Epidermal melanocyte (primary cell): ENCODE results near the gene PRICKLE2.

Experiments
- DNase-seq: peaks from one replicate; pipeline ENCODE4 v3.0.0; 2011; ENCODE audit warnings: low spot score; ENCODE audit not compliant: insufficient read length

The PRICKLE2 gene

DNA sequence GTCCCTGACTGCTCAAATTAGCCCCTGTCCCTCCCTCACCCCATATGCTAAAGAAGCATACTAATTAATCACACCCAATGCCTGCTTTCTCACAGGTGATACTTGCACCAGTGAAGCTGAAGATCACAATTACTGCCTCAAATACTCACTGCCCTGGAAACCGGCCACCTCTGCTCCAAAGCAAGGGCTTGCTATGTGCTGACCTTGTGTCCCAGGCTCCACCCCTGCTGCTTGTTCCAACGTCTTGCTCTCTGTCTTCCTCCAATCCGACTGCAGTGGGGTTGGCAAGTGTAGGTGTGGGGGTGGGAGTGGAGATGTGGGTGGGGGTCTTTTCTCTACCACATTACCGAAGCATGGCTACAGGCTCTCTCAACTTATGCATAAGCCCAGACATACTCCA is 146.3 kb downstream of the PRICKLE2 start:
- DNase-seq, result no peak

DNA sequence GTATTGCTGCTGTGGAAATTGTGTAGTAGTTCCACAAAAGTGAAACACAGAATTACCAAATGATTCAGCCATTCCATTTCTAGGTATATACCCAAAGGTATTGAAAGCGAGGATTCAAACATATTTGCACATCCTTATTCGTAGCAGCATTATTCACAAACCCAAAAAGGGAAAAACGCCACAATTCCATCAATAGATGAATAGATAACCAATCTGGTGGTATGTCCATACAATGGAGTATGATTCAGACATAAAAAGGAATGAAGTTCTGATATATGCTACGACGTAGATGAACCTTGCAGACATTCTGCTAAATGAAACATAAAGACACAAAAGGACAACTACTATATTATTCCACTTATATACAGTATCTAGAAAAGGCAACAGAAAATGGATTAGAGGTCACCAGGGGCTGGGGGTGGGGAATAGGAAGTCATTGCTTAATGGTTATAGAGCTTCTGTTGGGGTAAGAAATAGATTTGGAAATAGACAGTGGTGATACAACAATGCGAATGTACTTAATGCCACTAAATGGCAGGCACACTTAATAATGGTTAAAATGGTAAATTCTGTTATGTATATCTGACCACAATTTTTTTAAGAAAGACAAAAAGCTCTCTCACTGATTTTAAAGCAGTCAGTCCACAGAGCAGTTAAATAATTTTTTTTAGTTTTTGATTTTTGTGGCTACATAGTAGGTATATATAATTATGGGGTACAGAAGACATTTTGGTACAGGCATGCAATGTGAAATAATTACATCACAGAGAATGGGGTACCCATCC is 150.2 kb downstream of the PRICKLE2 start:
- no peak for DNase-seq

DNA sequence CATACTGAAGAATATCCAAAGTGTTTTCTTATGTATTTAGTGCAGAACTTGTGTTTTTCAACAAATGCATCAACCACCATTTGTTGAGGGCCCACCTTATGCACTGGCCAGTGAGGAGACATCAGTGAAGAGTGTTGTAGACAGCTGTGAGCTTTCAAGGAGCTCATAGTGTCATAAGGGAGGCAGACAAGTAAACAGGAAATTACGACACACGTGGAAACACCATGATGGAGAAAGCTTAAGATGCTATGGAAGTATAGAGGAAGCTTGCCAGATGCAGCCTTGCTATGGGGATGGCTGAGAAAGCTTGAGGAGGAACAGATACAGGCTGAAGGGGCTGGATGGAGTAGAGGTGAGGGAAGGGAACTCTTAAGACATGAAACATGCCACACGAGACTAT is 151.2 kb downstream of the PRICKLE2 start:
- no peak for DNase-seq

DNA sequence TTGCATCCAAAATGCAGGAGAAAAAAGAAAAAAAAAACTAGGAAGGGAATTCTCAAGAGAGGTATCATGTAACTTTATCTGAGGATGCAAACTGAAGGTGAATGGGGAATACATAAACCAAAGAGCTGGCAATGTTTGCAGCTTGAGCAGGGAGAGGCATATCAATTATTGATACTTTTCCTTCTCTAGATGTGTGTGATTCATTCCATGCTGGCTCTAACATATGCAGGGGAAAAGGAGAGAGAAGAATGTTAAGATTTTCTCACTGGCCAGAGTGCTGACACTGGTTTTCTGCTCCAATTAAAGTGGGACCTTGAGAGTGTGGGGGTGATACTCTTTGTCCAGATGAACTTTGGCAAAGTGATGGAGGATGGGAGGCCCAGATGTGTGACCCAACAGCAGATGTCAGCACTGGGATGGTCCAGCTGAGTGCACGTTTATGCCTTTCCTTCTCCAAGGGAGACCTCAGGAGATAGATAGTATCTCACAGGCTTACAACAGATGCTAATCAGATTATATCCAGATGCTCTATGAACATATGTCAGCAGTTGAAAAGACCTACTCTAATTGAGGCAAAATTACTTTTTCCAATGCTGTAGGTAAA is 152.0 kb downstream of the PRICKLE2 start:
- DNase-seq, result no peak

DNA sequence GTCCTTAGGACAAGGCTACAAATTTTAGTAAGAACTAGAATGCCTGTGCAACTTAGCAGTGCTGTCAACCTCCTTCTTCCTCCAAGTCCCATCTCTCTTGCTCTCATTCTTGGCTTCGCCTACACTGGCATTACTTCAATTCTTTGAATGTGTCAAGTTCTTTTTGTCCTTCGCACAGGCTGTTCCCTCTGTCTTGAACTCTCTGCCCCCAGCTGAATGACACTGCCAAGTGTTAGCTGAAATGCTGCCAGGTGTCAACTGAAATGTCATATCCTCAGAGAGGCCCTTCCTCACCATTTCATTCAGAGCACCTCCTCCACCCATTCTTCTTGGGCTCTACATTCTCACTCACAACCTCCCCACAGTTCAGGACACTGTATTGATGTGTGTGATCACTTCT is 153.1 kb downstream of the PRICKLE2 start:
- no peak for DNase-seq

DNA sequence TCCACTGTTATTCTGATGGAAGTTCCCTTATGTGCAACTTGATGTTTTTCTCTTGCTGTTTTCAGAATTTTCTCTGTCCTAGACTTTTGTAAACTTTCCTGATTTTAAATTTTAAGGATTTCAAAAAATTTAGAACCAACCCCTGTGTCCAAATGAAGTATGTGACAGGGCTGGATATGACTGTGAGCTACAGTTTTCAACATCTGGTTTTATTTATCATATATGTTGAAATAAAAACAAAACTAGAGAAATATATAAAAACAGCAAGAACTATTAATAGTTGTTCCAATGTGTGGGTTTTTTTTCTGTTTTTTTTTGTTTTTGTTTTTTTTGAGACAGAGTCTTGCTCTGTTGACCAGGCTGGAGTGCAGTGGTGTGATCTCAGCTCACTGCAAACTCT is 154.6 kb downstream of the PRICKLE2 start:
- DNase-seq, result no peak

DNA sequence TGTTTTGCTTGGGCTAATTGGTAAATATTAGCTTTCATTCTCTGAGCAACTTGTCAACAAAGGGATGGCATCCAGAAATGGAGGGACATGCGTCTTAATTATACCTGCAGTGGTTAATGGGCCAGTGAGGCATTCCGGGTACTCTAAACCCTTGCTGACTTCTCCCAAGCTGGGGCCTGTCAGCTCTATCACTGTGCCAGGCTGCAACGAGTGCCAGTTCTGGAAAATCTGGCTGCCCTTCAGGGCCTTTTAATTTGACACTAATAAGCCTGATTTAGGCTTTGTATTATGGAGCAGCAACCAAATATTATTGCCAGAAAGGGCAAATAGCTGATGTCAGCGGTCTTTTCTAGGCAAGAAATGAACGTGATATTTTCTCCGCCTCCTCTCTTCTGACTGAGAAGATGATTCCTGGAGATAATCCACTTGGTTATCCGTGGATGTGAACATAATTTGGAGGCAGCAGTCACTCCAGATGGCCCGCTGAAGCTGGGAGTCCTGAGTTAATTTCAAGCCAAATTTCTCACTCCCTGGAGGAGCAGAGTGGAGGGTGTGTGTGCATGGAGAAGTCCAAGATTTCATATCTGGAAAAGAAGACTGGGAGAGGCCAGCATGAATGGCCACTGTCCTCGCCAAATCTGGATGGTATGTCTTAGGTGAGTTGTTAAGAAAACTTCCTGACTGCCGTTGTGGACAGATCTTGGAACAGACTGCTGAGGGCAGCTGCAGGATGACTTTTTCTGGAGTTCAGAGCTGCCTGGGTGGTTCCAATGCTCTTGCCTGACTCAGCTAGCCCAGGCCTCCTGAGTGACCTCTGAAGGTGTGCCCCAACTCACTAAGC is 157.5 kb downstream of the PRICKLE2 start:
- DNase-seq, result no peak

DNA sequence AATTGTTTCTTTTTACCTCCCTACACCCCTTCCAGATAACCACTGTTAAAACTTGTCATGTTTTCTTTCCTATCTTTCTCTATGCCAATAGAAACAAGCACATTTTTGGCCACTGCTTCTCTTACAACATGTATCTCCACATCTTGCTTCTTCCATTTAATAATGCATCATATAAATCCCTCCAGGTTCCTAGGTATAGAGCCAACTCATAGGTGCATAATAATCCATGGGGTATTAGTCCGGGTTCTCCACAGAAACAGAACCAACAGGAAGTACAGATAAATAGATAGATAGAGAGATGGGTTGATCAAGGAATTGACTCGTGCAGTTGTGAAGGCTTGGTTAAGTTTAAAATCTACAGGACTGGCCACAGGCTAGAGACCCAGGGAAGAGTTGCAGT is 160.5 kb downstream of the PRICKLE2 start:
- DNase-seq, result no peak

DNA sequence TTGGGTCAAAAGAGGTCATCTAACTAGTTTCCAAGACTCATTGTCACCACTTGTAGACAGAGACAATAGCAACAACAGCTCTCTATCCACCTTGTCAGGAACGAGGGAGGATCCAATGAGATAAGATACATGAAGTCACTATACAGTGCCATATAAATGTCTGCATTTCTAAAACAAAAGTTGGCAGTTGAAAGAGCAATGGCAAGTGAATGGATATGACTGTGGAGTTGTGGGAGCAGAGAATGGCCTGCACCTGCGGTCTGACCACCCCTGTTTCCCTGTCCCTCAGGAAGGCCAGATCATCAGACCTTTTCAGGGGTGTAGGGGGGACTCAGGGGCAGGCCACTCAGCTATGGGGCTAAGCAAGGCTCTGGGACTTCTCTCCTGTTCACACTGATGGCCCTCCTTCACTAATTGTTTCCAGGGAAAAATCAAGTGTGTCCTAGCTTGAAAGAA is 161.3 kb downstream of the PRICKLE2 start:
- DNase-seq, result no peak

DNA sequence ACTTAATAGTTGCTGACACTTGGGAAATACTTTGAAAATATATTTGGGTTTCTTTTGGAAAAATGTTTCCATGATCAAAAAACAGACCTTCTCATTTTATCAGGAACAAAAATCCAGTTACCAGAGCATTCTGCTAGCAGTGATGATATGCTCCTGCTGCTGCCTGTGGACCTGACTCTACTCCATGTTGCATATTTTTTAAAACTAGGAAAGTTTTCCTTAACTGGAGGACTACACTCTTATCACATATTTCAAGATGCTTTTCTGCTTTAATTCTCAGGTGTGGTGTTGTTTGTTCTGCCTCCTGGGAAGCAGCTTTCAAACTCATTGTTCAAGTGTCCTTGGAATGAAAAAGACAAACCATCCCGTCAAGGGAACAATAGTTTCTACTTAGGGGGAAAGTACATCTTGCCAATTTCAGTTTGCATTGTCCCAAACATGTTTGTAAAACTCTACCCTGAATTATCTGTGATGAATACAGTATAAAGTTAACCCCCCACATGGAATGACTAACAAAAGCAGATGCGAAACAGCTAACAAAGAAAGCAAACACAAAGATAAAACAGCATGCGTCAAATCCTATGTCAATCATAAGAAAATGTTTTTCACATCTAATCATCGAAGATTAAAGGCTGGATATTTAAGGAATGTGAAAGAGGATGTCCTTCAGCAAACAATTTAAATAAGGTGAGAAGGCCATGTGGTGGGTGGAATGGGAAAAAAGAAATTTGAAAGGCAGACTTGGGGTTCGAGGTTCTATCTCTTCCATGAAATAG is 161.9 kb downstream of the PRICKLE2 start:
- DNase-seq, result no peak

DNA sequence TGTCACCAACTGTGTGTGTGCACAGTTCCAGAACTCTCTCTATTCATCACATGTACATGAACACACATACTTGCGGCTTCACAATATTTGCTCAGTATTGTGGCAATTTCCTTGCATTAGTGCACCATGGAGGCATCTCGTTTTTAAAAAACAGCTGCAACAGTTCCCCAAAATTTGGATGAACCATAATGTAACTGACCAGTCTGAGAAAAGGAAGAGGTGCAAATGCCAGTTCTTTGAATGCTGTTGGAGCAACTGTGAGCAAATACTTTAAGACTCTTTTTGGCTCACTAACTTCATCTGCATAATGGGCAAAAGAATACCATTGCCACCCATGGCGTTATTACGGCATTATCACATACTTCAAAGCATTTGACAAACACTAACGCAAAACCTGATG is 163.6 kb downstream of the PRICKLE2 start:
- DNase-seq, result no peak

DNA sequence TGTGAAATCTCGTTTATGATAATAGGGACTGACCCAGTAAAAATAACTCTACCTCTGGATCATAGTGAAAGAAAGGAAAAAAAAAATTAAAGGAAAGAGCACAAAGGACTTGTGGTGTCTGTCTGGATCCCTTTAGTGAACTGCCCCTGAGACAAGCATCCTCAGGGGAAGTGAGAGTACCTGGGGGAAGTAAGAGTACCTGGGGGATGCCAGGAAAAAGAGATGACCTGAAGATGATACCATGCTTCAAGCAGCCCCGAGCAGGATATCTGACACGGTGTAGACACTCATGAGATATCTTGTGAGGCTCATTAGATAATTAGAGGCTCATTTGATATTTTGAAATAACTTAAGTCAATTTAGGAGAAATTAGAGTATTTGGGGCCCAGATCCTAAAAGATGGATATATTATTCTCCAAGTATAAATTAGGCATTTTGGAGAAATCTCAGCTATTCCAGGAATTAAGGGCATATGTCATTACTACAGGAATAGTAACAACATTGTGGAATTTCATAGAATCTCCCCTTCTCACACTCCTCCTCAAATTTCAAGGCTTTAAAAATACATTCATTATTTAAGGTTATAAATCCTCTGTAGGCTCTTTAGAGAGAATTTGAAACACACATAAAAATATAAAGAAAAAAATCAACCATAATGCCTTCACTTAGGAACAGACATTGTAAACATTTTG is 165.6 kb downstream of the PRICKLE2 start:
- no peak for DNase-seq

DNA sequence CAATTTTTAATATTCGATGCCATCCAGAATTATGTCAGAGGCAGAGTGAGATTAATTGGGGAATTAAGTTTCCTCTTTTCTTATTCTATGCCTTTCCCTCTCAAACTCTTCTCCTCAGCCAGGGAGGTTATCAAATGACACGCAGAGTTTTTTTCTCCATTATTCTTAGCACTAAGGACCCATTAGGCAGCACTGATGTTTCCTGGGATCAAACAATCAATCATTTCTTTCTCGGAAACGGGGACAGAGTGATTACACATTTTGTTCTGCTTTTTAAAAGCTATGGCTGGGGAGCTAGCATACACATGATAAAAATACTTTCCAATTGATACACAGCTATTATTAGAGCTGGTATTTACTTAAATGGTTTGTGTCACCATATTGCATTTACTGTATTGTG is 166.7 kb downstream of the PRICKLE2 start:
- no peak for DNase-seq

DNA sequence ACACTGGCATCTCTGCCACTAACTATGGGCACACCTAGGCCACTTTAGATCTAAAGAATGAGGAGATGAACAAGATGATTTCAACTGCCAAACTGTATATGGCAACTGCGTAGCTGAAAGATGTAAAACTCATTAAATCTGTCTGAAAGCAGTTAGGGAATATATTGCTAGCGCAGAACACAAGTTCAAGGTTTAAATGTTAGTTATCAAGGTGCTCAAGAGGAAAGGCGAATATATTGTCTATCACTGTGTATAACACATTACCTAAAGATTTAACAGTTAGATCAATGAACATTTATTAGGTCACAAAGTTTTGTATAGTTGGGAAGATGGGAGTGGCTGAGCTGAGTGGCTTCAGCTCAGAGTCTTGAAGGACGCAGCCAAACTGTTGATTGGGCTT is 168.0 kb downstream of the PRICKLE2 start:
- DNase-seq, result no peak

DNA sequence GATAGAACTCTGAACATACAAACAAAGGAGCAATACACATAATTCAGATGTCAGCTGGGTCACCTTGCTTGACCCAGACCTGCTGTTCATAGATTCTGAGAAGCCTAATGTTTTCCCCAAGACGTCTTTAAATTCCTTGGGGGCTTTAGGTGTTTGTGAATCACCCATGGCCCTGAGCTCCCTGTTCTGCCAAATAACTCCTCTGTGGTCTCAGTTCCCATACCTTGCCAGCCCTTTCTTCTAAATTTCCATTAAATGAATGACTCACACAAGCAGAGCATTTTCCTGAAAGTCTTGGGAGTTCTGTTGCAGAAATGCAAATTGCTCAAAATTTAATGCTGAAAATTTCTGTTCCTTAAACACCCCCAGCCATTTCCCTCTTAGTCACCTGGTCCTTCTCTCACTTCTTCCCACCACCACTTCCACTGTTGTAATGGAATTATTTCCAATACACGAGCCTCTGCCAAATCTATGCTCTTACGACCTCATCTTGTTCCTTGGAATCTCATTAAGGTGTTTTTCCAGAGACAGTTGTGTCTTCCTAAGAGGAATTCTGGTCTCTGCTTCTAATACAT is 168.6 kb downstream of the PRICKLE2 start:
- no peak for DNase-seq

DNA sequence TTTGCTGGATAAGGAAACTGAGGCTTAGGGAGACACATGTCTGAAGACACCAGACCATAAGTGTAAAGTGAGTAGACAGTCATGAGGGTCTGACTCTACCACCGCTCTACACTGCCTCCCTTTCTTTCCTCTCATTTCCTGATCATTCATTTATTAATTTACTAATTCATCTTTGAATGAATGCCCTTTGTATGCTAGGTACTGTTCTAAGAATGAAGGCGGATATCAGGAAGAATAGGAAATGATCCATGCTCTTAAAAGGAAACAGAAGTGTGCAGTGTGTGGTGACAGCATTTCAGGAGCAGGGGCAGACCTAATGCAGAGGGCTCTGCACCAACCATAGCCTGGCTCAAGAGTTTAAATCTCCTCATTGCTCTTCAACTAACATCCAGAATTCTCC is 170.2 kb downstream of the PRICKLE2 start:
- DNase-seq, result no peak

DNA sequence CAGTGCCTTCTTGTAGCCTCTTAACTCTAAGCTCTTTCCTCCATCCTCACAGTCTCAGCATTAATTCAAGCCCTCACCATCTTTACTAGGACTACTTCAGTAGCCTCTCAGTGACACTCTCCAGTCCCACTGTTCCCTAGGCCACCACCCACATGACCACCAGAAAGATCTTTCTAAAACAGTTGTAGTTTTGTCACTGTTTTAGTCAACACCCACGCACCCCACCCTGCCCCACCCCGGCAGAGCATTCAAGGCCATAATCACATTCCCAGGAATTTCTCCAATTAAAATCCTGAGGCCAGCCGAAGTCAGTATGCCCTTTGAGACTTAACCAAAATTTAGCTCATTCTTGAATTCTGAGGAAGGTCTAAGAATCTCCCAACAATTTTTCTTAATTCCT is 170.8 kb downstream of the PRICKLE2 start:
- no peak for DNase-seq

DNA sequence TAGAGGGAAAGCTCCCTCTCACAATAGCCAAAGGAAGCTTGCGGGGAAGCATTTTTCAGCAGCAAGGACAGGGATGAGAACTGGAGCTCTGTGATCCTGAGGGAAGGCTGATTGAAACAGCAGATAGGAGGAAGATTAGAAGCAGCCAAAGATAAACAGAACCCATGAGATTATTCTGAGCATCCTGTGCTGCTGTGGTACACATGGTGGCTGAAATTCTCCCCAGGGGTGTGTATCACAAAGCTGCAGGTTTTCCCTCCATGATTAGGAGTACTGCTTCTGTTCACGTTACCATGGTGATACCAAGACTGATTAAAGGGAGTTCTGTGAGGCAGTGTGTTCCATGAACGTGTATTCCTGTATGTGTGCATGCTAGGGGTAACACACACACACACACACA is 171.7 kb downstream of the PRICKLE2 start:
- DNase-seq, result no peak

DNA sequence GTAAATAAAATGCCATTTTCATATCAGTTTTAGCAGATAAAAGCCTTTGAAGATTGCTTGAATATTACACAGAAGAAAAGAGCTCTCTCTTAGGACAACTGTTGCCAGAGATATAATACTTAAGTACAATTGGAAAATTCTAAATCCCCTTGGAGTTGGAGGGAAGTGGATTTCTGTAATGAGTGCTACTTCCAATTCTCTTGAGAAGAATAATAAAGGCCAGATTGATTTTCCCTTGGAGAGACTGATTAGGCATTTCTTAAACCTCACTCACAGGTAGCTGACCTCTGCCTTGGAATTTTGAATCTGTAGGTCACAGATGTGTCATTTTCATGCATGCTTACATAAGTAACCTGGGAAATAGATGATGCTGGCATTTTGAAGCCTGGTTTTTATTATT is 172.1 kb downstream of the PRICKLE2 start:
- DNase-seq, result no peak

DNA sequence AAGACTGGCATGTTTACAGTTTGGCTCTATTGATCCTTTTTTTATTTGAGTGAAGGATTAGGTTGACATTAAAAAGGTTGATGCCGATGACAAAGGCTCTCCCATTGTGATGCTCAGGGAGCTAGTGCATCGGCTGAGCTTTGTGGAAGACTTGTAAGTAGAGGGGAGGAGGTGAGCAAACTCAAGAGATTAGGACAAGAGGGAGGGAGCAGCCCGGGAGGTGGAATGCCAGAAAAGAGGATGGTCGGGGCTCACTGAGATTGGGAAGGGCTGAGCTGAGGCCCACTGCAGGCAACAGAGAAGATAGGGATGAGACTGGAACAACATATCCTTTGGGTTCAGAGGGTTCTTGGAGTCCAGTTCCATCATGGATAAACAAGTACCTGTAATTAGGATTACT is 175.4 kb downstream of the PRICKLE2 start:
- DNase-seq, result no peak

DNA sequence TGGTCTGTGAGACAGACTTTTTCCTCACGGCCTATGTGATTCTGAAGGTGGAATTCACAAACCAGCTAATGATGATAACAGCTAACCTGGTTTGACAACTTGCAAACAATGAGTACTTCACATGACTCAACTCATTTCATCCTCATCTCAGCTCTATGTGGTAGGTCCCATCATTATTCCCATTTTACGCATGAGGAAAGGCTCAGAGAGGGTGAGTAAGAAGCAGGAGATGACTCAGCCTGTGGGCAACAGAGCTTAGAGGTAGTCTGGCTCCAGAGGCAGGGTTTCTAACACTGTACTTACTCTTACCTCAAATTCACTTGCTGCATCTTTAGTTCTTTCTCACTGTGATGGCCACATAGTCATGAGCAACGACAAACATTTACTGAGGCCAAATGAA is 176.1 kb downstream of the PRICKLE2 start:
- no peak for DNase-seq
